Right ventricle myocardium inferior (tissue), 1 donor: ENCODE data around the gene TPM1. TPM values are rescaled to one million over a fixed set of nuclear protein-coding genes. Genes with fewer than 3 reads are reported as not detected.
"Not testable (repeated sequence)": the region's sequence is repeated elsewhere in the genome, so short reads cannot be mapped to it uniquely, and the experiment has no call there.

Source experiments
- ATAC-seq: fragments of 200-7000 bp; cut with Tn5 transposase; one replicate; pipeline ENCODE4 v1.9.1; 2020; ENCODE audit warnings: mild to moderate bottlenecking, moderate library complexity
- DNase-seq: peaks from one replicate; pipeline ENCODE4 v3.0.0; 2021; ENCODE audit errors: missing footprints
- intact Hi-C: fragments of 100-400 bp; cut with DNase I; formaldehyde crosslinking; loops from one replicate; pipeline ENCODE4 v1.11.0; 2022
- long read RNA-seq: library from polyadenylated mRNA; unstranded; transcript quantifications from one replicate; pipeline ENCODE4 v2.0.0, GENCODE V29; 2021
- total RNA-seq: library from RNA; stranded (reverse); fragmentation: NEBNext Ultra II Directional; extraction: Animal tissue kit (Norgen Biotek cat#: 25700); gene quantifications from one replicate; pipeline ENCODE4 v1.2.1, GENCODE V29; 2021
- donor health status: DM: no; HTN: yes; CAD: no; lungs with severe emphysema.

Gene TPM1
- 13,805 TPM for total RNA-seq
- long read RNA-seq, transcript TPM1-208 (8 exons, 943 nt) = minor isoform, 16 of 10,448 reads
- long read RNA-seq, transcript TPM1-207 (10 exons, 1,049 nt) = major isoform, 9,181 of 10,448 reads
- long read RNA-seq, transcript TPM1-222 (2 exons, 537 nt) = minor isoform, 42 of 10,448 reads
- long read RNA-seq, transcript TPM1-230 (10 exons, 1,100 nt) = minor isoform, 302 of 10,448 reads
- long read RNA-seq, partial matches to known transcripts = 707 of 10,448 reads
- long read RNA-seq, other reads (novel, unspliced or antisense) = 172 of 10,448 reads

DNA sequence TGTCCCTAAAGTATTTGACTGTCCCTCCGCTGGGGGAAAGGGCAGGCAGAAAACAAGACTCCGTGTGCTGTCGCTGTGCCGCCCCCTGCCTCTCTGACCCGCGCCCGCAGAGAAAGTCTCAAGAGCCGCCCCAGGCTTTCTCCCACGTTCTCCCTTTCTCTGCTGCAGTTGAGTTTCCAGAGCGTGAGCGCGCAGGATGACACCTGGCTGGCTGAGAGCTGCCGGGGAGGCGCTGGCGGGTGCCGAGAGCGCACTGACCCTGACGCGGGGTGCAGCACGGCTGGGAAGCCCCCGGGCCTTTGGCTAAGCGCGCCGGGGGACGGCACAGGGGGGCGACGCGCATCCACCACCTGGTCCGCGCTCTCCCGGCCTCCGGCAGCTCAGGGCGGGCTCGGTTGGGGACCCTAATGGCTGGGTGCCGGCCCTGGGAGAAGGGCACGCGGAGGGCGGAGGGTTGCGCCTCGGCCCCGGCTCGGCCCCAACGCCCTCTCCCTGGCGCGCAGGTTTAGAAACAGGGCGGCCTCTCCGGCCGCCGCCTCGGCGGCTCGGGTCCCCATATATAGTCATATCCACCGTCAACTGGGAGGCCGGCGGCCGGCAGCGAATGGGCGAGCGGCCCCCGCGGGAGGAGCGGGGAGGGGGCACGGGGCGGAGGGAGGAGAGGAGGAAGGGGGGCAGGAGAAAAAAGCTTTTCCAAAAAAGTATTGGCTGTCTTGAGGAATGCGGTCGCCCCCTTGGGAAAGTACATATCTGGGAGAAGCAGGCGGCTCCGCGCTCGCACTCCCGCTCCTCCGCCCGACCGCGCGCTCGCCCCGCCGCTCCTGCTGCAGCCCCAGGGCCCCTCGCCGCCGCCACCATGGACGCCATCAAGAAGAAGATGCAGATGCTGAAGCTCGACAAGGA, at the start of gene TPM1:
TPM1 (plus strand) TSS at position 774 of the 903 bp plus-strand sequence; CDS start at position 857, 83 bp downstream.
- ATAC-seq (peak; percentile 82), DNase-seq (peak; percentile 92)
- intact Hi-C loops = loop anchor here (1.0 to 5.0 kb wide), 6 partner anchors 41 to 193 kb away; no protein-coding TSS in a partner anchor

DNA sequence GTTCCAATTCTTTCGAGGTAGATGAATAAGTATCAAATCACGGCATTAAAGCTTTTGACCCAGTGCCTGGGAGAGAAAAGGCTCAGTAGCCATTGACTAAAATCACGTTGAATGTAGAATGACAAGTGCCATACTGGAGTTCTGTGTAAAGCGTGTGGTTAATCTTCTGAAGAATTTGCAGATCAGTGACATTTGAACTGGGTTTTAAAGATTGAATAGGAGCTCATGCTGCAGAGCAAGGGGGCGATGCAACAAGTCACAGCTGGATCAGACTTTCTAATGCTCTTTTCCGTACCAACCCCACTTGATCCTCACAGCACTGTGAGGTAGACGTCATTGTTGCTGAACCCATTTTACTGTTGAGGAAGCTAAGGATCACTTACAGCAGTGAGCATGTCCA, 49.5 kb upstream of the TPM1 start:
- intact Hi-C loops = no loop called here
- ATAC-seq = no peak
- no peak for DNase-seq

DNA sequence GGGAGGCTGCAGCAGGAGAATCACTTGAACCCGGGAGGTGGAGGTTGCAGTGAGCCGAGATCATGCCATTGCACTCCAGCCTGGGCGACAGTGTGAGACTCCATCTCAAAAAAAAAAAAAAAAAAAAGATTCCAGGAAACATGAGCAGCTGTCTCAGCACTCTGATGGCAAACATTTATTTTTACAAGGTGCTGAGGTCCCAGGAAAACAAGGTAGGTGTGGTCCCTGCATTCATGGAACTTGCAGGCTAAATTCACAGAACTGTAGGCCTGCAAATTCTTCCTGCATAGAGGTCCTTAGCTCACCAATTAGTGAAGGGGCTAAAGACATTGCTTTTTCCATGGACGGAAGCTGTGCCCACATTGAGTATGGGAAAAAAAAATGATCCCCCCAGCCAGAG, 48.9 kb upstream of the TPM1 start:
- DNase-seq, intact Hi-C loops, ATAC-seq: not testable (repeated sequence)

DNA sequence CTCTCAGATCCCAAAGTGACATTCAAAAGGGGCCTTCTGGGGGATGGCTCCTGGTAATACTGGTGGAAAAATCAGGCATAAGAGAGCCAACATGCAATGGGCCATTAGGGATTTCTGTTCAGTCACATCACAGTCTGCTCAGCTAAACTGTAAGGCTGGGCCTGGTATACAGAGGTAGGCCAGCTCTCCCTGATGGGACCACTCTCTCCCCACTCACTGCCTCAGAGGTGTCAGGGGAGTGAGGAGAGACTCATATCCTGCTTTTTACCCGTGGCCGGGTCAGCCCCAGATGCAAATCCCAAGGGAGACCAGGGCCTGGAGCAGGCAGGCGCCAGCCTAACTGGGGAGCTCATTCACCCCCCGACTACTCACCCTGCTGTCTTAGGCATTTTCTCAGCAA, 48.1 kb upstream of the TPM1 start:
- DNase-seq (no peak), ATAC-seq (no peak)
- intact Hi-C loops = no loop called here

DNA sequence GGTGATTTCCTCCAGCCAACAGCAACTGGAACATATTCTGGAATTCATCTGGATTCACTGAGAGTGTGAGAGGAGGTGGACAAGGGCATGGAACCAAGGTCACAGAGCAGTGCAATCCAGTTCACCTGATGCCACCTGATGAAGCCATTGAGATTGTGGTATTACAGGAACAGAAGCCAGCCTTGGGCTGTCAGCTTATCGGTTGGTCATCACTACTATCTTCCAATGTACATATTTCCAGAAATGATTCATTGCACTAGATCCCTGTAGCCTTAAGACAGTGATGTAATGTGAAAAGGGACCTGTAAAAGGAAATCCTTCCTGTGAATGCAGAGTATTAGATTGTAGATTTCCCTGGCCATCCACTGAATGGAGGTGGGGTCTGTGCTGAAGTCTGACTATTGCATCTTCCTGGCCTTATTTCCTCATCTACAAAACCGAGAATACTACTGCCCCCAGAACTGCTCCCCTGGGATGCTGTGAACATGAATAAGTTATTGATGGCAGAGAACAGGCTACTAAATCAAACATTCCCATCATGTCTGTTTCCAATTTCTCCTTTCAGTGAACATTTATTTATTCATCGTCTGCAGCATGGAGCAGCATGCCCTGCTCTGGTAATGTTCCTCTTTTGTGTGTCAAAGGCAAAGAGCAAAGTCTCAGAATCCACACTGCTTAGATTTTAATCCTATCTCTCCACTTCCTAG, 47.4 kb upstream of the TPM1 start:
- ATAC-seq (no peak), DNase-seq (no peak)
- intact Hi-C loops = loop anchor here (5.0 kb wide), 1 partner anchor 98 kb away; no protein-coding TSS in a partner anchor

DNA sequence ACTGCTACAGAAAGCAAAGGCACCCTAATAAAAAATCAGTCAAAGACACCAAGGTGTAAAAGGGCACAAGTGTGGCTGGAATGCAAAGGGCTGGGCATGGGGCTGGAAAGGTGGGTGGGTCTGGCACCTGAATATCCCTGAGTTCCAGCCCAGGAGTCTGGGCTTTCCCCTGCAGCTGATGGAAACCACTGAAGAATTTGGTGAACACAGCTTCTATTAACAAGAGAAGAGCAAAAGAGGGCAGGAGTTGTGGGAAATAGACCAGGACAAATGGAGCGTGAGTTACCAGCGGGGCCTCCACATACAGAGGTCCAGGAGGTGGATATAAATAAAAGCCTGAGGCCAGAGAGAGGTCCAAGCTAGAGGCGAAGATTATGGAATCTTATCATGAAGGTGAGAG, 45.1 kb upstream of the TPM1 start:
- intact Hi-C loops = loop anchor here (5.0 kb wide), 1 partner anchor 100 kb away; no protein-coding TSS in a partner anchor
- no peak for ATAC-seq

DNA sequence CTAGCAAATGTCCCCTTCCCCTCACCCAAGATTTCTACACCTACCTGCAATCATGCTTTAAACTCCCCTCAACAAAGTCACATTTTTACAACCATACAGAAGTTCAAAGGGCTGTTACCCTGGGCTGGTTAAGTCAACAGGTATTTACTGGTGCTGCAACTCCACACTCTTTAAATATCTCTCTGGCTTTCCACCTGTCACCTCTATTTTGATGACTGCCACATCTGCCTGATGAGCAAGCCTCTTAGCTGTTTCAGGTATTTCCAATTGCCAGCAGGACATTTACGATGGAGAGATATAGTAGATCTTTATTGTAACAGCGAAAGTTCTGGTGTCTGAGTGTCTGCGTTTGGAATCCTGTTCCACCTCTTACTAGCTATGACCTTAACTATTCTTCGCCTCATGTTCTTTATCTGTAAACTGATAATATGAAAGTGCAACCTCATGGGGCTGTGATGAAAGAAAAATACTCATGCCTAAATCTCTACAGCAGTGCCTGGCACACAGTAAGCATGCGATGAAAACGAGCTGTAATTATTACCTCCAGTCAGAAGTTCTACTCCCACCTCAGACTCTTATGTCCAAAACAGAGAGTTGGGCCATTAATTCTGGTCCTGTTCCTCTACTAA, 44.2 kb upstream of the TPM1 start:
- ATAC-seq = peak; percentile 32
- DNase-seq = no peak
- intact Hi-C loops = loop anchor here (5.0 kb wide), 1 partner anchor 101 kb away; no protein-coding TSS in a partner anchor

More for the DNA sequence above, 45.1 kb upstream of the TPM1 start:
- no peak for DNase-seq

DNA sequence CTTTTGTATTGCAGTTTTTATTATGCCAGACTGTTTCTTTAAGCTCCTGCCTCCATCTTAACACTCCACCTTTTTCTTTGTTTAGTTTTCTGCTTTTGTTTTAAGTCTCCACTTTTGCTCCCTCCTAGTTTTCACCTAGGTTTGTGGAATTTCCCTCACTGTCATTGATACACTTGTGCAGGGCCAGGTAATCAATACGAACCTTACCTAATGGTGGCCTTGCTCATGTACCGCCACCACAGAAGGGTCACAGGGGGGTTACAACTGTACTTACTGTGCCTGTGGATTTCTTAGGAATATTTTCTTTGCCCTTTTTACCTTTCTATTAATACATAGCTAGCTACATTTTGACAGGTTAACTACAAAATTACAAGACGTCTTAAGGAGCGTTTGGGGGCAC, 43.4 kb upstream of the TPM1 start:
- ATAC-seq = no peak
- intact Hi-C loops = loop anchor here (5.0 kb wide), 1 partner anchor 102 kb away; no protein-coding TSS in a partner anchor

DNA sequence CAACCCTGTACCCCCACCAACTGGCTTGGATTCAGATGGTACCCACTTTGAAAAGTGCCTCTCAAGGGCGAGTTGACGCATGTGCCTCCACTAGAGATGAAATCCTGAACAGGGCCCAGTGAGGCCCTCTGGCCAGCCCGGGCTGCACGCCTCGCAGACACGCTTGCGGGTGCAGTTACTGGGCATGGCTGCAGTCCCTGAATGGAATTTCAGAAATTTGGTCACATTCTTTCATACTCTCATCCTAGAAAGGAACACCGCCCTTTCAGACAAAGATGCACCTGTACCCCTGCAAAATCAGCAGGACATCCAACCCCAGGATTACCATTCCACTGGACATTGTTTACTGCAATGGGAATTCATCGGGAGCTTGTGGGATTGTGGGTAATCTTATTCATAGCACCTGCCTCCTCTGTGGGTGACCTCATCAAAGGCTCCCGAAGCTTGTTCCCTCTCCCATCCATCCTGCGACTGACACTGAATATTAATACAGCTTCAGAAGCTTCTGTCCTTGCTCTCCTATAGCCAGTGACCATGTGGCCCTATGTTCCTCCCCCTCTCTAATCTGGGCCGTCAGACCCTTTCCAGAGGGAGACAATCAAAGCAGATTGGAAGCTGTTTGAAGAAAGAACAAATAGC, 42.5 kb upstream of the TPM1 start:
- ATAC-seq = peak; percentile 66
- intact Hi-C loops = loop anchor here (2.0 to 5.0 kb wide), 3 partner anchors 41 to 103 kb away; no protein-coding TSS in a partner anchor

More for the DNA sequence above, 43.4 kb upstream of the TPM1 start:
- DNase-seq = no peak

DNA sequence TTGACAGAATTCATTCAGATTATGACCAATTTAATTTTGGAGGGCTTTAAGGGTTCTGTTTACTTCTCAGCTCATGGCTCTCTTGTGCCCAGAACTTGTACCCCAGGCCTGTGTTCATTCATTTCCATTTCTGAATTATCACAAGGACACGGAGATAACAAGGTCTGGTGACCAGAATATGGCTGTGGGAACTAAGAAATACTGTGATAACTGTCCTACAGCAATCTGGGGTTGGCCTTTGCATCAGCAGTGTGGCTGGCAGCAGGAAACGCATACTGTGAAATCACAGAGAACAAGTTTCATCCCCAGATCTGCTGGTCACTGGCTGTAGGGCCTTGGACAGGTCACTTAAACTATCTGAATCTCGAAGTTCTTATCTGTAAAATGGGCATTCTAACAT, 41.8 kb upstream of the TPM1 start:
- DNase-seq = no peak
- ATAC-seq = peak; percentile 78
- intact Hi-C loops = loop anchor here (2.0 to 5.0 kb wide), 2 partner anchors 40 to 43 kb away; no protein-coding TSS in a partner anchor

More for the DNA sequence above, 42.5 kb upstream of the TPM1 start:
- no peak for DNase-seq

DNA sequence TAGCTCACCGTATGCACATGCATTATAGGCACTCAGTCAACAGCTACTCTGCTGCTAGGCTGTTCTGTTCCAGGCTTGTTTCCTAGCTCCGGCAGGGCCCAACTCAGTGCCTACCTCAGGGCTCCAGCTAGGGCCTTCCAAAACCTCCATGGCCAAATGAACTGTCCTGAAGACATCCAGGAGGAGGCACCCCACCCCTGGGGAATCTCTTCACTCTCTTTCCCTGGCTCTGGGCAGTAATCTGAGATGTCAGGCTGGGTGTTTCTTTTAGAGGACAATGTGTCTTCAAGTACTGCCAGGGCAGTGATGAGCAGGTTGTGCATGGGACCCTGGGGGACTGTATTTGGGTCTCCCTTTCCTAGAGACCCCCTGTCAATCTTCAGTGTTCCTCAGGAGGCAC, 38.3 kb upstream of the TPM1 start:
- no peak for DNase-seq
- intact Hi-C loops = loop anchor here (5.0 kb wide), 1 partner anchor 47 kb away; no protein-coding TSS in a partner anchor
- no peak for ATAC-seq

DNA sequence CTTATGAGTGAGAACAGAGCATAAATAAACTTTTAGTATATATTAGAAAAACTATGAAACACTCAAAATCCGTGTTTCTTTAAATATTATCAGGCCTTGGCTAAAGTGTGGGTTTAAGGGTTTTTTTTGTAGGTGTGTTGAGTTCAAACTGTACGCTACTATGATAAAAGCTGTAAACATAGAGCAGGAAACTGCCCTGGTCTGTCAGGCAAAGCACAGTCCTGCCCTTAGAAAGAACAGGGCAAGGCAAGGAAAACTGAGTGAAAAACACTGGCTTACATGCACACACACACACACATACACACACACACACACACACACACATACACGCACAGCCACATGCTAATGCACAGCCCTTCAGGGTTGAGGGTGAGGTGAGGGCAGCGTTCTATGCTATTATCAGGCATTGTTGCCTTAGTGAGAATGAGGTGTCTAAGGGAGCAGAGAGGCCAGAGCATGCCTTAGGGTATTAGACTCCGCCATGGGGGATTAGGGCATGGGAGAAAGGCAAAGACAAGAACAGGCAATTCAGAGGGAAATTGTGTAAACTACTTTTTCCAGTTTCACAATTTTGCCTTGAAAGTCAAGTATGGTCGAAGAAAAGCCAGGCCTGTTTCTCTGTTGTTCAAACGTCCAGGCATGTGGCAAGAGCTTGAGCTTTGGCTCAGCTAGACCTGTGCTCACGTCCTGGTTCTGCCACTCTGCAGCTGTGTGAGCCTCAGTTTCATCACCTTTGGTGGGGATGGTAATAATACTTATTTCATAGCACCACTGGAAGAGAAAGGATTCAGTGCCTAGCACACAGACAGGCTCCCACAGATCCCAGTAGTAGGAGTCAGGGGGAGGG, 36.3 kb upstream of the TPM1 start:
- DNase-seq (no peak), ATAC-seq (peak; percentile 65)

DNA sequence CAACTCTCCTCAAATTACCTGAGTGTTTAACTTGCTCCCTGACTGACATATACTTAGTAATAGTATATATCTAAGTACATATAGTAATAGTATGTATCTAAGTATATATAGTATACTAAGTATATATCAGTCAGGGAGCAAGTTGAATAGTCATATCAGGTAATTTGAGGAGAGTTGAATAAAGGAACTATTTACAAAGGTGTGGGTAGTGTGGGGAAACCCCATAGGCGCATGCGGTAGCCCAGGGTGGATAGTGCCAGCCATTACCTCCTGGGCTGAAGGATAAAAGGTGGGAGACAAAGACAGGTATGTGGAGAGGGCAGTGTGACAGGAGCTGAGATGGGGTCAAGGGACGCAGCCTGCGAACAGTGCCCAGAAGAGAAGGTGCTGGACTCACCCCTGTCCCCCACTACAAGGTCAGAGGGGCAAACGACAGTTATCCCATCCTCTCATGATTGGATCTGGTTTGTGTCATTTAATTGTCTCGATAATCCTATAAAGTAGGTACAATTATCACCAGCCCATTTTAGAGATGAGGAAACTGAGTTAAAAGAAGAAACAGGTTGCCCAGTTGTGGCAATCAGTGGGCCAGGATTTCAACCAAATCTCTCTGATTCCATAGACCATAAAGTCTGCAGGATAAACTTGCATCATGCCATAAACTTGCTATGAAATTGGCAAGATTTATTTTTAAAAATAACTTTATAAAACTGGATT, 34.1 kb upstream of the TPM1 start:
- intact Hi-C loops = no loop called here
- ATAC-seq = no peak

More for the DNA sequence above, 36.3 kb upstream of the TPM1 start:
- intact Hi-C loops = no loop called here

DNA sequence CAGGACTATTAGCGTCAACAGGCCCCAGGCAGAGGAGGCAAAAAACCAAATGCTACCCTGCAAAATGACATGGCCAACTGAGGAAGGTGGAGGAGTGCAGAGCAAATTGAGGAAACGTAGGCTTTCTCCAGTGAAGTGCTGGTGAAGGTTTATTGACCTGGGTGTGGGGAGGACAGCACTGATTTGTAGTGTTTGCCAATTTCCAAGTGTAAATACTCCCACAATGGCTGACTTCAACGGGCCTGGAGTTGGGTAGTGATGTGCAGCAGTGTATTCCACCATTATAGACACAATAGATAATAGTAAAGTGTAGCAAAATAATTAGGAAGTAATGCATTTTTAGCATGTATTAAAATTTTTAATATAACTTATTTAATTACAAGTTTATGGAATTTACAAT, 32.2 kb upstream of the TPM1 start:
- DNase-seq = no peak
- ATAC-seq = no peak
- intact Hi-C loops = no loop called here

More for the DNA sequence above, 34.1 kb upstream of the TPM1 start:
- no peak for DNase-seq

DNA sequence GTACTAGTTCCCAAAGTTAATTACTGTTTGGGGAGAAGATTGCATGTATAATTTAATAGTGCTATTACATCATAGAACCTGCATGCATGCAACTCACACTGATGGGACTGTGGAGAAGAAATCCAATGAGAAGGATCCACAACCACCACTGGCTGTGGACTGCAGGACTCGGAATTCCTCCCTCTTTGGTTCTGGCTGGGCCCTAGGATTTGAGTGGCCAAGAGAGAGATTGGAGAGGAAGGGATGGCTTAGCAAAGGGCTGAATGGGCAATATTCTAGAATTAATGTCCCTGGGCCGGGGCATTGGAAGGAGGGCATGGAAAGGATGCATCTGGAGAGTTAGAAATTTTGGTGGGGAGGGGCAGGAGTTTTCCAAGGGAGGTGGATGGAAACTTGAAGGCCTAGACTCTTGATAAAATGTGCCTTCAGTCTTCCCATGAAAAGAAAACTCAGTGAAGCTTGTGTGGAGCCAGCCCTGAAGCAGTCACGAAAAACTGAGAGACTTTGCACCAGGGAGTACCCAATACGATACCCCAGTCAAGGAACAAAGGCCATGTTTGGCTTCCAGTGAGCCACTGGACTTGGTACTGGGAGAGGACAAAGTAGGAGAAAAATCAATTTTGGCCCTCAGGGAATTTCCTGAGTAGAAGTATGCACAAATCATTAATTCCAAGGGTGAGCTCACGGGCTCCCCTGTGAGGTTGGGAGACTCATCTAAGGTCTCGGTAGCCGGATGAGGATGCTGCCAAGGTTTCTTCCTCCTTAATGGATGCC, 31.4 kb upstream of the TPM1 start:
- intact Hi-C loops = no loop called here
- ATAC-seq (no peak), DNase-seq (no peak)

DNA sequence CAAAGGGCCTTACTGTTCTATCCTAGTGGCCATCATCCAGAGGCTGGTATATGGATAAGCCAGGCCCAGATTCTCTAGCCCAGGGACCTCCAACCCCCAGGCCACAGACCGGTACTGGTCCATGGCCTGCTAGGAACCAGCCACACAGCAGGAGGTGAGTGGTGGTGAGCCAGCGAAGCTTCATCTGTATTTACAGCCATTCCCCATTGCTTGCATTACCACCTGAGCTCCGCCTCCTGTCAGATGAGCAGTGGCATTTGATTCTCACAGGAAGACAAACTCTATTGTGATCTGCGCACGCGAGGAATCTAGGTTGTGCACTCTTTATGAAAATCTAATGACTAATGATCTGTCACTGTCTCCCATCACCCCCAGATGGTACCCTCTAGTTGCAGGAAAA, 30.1 kb upstream of the TPM1 start:
- ATAC-seq = no peak
- intact Hi-C loops = no loop called here
- no peak for DNase-seq
